Adipocyte (in vitro differentiated cells): ENCODE results near the gene AHCY.
"Not testable (repeated sequence)": the region's sequence is repeated elsewhere in the genome, so short reads cannot be mapped to it uniquely, and the experiment has no call there.

Source experiments
- DNase-seq: peaks from one replicate; pipeline ENCODE4 v3.0.0-alpha.2; 2015; ENCODE audit warnings: low read depth
- H3K27me3 ChIP-seq: replicated peaks from 2 replicates; pipeline ENCODE4 v1.7.0; 2013; ENCODE audit warnings: mild to moderate bottlenecking, low read length, moderate library complexity; ENCODE audit not compliant: control insufficient read depth, insufficient read depth
- H3K36me3 ChIP-seq: 2 replicates; pipeline ENCODE4 v1.7.0; 2013; ENCODE audit warnings: low read length, mild to moderate bottlenecking, moderate library complexity; ENCODE audit not compliant: control insufficient read depth, insufficient read depth, severe bottlenecking
- H3K4me1 ChIP-seq: 2 replicates; pipeline ENCODE4 v1.7.0; 2013; ENCODE audit warnings: mild to moderate bottlenecking, low read length, moderate library complexity; ENCODE audit not compliant: control insufficient read depth, insufficient read depth
- H3K4me3 ChIP-seq: 2 replicates; pipeline ENCODE4 v1.7.0; 2013; ENCODE audit warnings: mild to moderate bottlenecking, low read length, moderate library complexity
- H3K9ac ChIP-seq: 2 replicates; pipeline ENCODE4 v1.7.0; 2013; ENCODE audit warnings: mild to moderate bottlenecking, low read length, moderate library complexity
- H3K9me3 ChIP-seq: 2 replicates; pipeline ENCODE4 v1.7.0; 2013; ENCODE audit warnings: mild to moderate bottlenecking, low read length, moderate library complexity; ENCODE audit not compliant: control insufficient read depth

The AHCY gene

DNA sequence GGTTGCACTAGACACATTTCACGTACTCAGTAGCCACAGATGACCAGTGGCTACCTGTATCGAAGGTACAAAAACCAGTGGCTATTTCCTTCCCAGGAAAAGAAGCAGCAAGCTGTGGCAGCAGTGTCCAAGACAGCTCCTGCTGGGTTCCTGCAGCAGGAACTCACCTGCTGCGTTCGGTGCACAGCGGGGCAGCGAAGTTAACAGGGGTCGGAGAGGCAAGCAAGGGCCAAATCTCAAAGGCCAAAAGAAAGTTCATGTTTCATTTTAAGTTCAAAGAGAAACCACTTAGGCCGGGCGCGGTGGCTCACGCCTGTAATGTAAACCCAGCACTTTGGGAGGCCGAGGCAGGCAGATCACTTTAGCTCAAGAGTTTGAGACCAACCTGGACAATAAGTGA, 35.0 kb downstream of the AHCY start:
- no peaks in the 10 kb centered on the region for H3K9me3 ChIP-seq
- no peak for DNase-seq

DNA sequence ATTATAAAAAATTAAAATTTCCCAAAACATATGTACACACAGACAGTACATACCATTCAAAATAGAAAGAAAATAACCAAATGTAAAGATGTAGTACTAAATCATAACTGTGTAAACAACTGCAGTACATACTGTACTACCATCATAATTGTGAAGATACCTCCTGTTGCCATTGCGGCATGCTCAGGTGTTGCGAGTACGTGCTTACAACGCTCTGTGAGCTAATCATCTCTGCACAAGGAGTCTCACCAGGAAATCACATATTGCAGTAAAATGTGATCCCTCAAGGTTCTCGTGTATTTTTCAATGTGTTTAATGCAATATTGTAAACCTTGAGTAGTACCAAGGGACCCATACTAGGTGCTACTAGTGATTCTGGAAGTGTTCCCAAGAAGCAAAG, 39.0 kb downstream of the AHCY start:
- no peak overlapping the region for H3K9ac ChIP-seq
- H3K27me3 ChIP-seq: no peaks in the 10 kb centered on the region
- H3K4me3 ChIP-seq: no peak overlapping the region
- DNase-seq: no peak
- peaks cover 16% of the 10 kb centered on the region for H3K4me1 ChIP-seq
- no peaks in the 10 kb centered on the region for H3K9me3 ChIP-seq
- no peaks in the 10 kb centered on the region for H3K36me3 ChIP-seq

More for the DNA sequence above, 35.0 kb downstream of the AHCY start:
- no peak overlapping the region for H3K4me3 ChIP-seq
- H3K36me3 ChIP-seq: no peaks in the 10 kb centered on the region
- H3K4me1 ChIP-seq: peaks cover 39% of the 10 kb centered on the region
- no peaks in the 10 kb centered on the region for H3K27me3 ChIP-seq
- H3K9ac ChIP-seq: no peak overlapping the region

DNA sequence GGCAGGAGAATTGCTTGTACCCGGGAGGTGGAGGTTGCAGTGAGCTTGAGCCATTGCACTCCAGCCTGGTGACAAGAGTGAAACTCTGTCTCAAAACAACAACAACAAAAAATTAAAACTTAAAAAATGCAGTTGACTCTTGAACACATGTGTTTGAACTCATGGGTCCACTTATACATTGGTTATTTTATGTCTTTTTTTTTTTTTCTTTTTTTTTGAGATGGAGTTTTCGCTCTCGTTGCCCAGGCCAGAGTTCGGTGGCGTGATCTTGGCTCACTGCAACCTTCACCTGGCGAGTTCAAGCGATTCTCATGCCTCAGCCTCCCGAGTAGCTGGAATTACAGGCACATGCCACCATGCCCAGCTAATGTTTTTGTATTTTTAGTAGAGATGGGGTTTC, 39.7 kb downstream of the AHCY start:
- not testable (repeated sequence) for H3K36me3 ChIP-seq, H3K4me3 ChIP-seq, H3K9ac ChIP-seq, H3K27me3 ChIP-seq, H3K9me3 ChIP-seq, DNase-seq
- peaks cover 14% of the 10 kb centered on the region for H3K4me1 ChIP-seq

DNA sequence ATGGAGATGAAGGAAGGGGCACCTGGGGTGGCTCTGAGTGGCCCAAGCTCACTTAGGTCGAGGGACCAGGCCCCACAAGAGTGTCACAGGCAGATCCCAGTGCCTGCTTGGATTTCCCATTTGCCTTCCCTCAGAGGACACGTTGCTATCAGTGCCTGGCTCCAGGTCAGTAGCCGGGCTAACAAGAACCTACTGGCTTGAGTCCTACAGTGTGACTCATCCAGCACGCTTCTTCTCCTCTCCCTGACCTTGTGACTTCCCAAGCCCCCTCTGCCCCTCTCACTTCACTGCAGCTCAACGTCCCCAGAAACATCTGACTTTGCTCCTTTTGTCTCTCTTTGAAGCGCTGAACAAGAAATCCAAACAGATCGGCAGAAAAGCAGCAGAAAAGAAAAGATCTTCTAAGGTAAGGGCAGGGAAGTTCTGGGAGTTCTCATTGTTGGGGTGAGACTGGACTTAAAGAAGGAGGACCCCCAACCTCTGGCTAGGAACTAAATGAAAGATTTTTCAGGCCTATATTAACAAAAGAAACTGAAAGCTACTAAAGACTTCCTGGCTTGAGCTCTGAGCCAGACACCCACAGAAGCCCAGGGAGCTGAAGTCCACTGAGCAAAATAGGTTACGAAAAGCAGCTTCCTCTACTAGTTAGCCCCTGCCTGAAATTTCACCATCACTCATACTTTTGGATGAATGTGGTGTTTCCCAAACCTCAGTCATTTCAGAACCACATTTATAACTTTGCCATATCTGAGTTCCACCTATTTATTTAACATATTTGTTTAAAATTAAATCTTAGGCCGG, 40.5 kb downstream of the AHCY start:
- peak overlapping the region; percentile 49 for H3K4me3 ChIP-seq
- H3K9me3 ChIP-seq: no peaks in the 10 kb centered on the region
- no peaks in the 10 kb centered on the region for H3K36me3 ChIP-seq
- DNase-seq: peak; percentile 50
- H3K27me3 ChIP-seq: no peaks in the 10 kb centered on the region
- peak overlapping the region; percentile 68 for H3K9ac ChIP-seq
- peaks cover 14% of the 10 kb centered on the region for H3K4me1 ChIP-seq

DNA sequence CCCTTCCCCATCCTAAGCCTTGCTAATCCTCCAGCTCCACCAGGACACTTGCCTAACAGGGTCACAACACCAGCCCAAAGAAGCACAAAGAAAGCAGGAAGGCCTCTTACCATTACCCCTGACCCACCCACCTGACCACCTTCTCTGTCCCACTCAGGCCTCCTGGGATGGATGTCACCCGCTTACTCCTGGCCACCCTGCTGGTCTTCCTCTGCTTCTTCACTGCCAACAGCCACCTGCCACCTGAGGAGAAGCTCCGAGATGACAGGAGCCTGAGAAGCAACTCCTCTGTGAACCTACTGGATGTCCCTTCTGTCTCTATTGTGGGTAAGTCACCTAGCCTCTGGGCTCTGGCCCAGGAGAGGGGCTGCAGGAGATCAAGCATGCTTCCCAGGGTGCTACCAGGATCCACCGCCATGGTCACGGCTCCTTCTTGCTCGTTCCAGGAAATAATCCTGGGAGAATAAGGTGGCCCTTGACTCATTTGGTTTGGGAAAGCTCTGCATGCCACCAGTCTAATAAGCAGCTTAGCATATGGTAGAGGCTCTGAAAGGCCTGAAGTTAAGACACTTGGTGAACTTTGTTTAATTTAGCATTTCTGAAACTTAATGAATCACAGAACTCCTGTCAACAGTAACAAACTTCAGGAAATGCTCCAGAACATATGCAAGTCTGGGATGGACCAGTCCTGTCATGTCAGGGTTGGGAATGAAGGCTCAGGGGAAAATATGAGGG, 42.8 kb downstream of the AHCY start:
- no peak for DNase-seq
- Histone ChIP-seq H3K27me3 (no peaks in the 10 kb centered on the region), H3K9ac (no peak overlapping the region), H3K4me3 (no peak overlapping the region), H3K9me3 (no peaks in the 10 kb centered on the region), H3K4me1 (peaks cover 14% of the 10 kb centered on the region), H3K36me3 (no peaks in the 10 kb centered on the region)

DNA sequence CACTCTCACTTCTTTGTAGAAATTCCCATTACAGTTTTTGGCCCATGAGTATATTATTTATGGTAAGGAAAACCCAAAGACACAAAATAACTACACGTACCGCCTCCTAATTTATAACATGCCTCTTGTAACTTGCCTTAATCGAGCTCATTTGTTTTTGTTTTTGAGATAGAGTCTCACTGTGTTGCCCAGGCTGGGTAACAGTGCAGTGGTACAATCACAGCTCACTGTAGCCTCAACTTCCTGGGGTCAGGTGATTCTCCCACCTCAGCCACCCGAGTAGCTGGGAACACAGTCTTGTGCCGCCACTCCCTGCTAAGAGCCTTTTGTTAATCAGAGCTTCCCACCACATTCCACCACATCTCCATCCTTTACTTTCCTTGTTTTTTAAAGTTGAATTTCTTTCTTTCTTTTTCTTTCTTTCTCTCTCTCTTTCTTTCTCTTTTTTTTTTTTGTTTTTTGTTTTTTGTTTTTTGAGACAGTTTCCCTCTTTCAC, 46.5 kb downstream of the AHCY start:
- DNase-seq: no peak
- H3K9me3 ChIP-seq: no peaks in the 10 kb centered on the region
- H3K36me3 ChIP-seq: no peaks in the 10 kb centered on the region
- H3K9ac ChIP-seq: no peak overlapping the region
- H3K4me1 ChIP-seq: no peaks in the 10 kb centered on the region
- no peaks in the 10 kb centered on the region for H3K27me3 ChIP-seq
- H3K4me3 ChIP-seq: no peak overlapping the region

DNA sequence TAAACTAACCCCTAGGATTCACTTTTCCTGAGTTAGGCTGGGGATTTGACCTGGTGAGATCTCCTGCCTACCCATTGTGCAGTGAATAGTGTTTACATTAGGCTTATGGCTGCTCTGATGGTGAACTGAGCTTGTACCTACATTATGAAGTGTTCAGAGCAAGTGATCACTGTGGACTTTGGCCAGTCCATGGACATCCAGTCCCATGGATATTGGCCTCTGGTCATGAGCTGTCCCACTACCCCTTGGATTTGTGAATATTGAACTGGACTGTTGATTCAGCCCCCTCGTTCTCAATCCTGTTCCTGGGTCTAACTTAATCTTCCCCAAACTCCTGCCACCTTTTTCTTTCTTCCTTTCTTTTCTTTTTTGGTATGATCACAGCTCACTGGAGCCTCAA, 48.2 kb downstream of the AHCY start:
- Histone ChIP-seq H3K9me3 (no peaks in the 10 kb centered on the region), H3K36me3 (no peaks in the 10 kb centered on the region), H3K27me3 (no peaks in the 10 kb centered on the region), H3K4me1 (no peaks in the 10 kb centered on the region), H3K4me3 (no peak overlapping the region), H3K9ac (no peak overlapping the region)
- DNase-seq: no peak

DNA sequence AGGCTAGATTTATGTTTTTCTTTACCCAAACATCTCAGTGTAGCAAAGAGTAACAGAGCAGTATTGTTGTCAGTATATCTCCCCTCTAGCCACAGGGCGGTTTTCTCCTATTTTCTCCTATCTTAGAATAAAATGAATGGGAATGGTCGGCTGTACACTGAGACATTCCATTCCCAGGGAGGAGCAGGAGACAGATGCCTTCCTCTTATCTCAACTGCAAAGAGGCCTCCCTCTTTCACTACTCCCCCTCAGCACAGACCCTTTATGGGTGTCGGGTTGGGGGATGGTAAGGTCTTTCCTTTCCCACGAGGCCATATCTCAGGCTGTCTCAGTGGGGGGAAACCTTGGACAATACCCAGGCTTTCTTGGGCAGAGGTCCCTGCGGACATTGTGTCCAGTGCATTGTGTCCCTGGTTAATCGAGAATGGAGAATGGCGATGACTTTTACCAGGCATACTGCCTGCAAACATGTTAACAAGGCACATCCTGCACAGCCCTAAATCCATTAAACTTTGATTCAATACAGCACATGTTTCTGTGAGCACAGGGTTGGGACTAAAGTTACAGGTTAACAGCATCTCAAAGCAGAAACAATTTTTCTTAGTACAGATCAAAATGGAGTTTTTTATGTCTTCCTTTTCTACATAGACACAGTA, 50.6 kb downstream of the AHCY start:
- not testable (repeated sequence) for DNase-seq, H3K36me3 ChIP-seq, H3K27me3 ChIP-seq

DNA sequence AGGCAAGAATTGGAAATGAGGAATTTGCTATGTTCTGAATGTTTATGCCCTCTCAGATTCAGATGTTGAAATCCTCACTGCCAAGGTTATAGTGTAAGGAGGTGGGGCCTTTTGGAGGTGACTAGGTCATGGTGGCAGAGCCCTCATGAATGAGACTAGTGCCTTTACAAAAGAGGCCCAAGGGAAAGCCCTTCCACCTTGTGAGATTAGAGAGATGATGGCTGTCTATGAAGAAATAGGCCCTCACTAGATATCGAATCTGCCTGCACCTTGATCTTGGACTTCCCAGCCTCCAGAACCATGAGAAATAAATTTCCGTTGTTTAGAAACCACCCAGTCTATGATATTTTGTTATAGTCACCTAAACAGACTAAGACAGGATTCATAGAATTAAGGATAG, 51.5 kb downstream of the AHCY start:
- Histone ChIP-seq H3K27me3 (no peaks in the 10 kb centered on the region), H3K4me3 (no peak overlapping the region), H3K9ac (no peak overlapping the region), H3K36me3 (no peaks in the 10 kb centered on the region), H3K4me1 (peaks cover 7% of the 10 kb centered on the region), H3K9me3 (no peaks in the 10 kb centered on the region)
- no peak for DNase-seq

More for the DNA sequence above, 50.6 kb downstream of the AHCY start:
- H3K4me1 ChIP-seq, H3K9ac ChIP-seq, H3K9me3 ChIP-seq, H3K4me3 ChIP-seq: not testable (repeated sequence)

DNA sequence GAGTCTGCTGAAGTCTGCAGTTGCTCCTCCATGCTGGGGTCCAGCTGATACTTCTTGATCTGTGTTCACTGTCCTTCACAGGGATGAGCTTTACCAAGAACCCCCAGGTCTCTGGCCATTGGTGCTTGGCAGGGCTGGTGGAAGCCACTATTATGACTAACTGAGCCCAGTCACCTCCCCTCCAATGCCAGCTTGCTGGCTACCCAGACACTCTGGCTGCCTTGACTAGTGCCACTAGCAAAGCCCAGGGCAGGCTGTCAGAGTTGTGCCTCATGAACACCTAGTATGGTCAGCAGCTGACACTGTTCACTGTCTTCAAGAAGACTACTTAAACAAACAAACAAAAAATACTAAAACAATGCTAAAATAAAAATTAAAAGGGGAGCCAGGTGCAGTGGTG, 53.1 kb downstream of the AHCY start:
- no peak for DNase-seq
- no peak overlapping the region for H3K4me3 ChIP-seq
- no peaks in the 10 kb centered on the region for H3K9me3 ChIP-seq
- H3K27me3 ChIP-seq: no peaks in the 10 kb centered on the region
- H3K9ac ChIP-seq: no peak overlapping the region
- H3K36me3 ChIP-seq: no peaks in the 10 kb centered on the region
- peaks cover 7% of the 10 kb centered on the region for H3K4me1 ChIP-seq

DNA sequence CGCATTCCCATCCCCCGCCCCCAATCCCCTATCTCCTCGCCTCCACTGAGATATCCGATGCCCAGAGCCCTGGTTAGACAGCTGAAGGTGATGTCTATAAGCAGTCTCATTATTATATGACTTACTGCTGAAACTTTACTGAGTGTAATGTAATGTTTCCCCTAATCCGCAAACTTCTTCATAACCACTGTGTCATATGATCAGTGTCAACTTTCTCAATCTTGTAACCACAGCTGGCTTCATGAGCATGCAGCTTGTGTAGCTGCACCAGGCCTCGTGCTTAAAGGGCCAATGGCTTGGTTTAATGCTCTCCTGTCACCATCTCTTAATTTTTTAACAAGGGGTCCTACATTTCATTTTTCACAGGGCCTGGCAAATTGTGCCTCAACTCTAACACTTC, 53.9 kb downstream of the AHCY start:
- Histone ChIP-seq H3K27me3 (no peaks in the 10 kb centered on the region), H3K4me1 (peaks cover 7% of the 10 kb centered on the region), H3K9me3 (no peaks in the 10 kb centered on the region), H3K4me3 (no peak overlapping the region), H3K9ac (no peak overlapping the region), H3K36me3 (no peaks in the 10 kb centered on the region)
- peak; percentile 69 for DNase-seq
